Stimulated activated CD4-positive, alpha-beta T cell treated with anti-CD3 and anti-CD28 coated beads, Interleukin-1b, Interleukin-23, amount 100 ng/mL, for 1 hour (primary cell): ENCODE measurements around the gene ADGRL1.
"Not testable (repeated sequence)": the region's sequence is repeated elsewhere in the genome, so short reads cannot be mapped to it uniquely, and the experiment has no call there.

ENCODE experiments used
- DNase-seq, 2 donors: peaks; one replicate each; pipeline ENCODE4 v3.0.0-alpha.2; 2020; ENCODE audit warnings: low read depth in 2 of 2

ADGRL1 gene

DNA sequence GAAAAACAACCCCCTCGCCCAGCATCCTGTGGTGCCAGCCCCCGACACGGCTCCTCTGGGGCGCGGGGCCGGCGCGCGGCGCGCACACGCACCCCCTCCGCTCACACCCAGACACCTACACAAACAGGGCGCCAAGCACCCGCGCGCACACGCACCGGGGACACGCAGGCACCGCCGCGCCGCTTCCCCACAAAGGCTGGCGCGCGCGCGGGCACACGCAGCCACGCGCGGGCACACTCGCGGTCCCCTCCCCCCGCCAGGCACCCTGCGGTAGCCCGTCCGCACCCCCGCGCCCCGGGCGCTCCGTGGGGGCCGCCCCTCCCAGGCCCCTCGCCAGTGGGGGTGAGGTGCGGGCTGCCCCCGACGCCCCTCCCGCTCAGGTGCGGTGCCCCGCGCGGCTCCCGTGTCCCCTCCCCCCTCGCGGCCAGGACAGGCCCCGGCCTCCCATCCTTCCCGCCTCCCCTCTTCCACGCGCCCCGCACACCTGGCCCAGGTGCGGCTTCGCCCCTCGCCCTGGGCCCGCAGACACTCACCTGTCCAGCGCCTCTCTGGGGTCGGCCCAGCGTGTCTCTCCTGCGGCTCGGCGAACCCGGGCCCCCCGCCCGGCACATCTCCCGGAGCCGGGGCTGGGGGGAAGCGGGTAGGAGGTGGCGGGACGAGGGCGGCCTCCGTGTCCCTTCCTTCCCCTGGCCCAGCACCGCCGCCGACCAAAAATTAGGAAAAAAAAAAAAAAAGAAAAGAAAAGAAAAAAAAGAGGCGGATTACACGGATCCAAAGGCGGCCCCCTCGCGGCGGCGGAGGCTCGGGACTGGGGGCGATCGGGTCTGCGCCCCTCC lies at the start of gene ADGRL1:
Gene ADGRL1 (minus strand): TSS at position 718 of the 836 bp plus-strand sequence. CDS start 22,567 bp downstream, outside the sequence.
- not testable (repeated sequence) for DNase-seq

GRCh38 chr19:14255316-14255715 lies 49.3 kb upstream of the ADGRL1 start:
- DNase-seq: not testable (repeated sequence)

GRCh38 chr19:14253822-14254599 lies 48.0 kb upstream of the ADGRL1 start:
- not testable (repeated sequence) for DNase-seq

DNA sequence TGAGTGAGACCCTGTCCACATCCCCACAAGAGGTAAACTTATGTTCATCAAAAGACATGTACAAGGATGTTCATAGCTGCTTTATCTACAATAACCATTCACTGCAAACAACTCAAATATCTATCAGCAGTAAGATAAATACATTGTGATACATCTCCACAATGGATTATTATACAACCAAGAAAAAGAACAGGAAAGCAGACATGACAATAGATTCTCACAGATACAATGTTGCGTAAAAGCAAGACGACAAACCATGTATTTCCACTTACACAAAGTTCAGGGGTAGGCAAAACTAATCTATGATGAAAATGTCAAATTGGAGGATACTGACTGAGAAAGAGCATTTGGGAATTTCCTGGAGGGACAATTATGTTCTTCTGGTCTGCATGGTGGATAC lies 46.2 kb upstream of the ADGRL1 start:
- DNase-seq: not testable (repeated sequence)

- no peak for DNase-seq
Measured at GRCh38 chr19:14250870-14251269, 44.9 kb upstream of the ADGRL1 start.

DNA sequence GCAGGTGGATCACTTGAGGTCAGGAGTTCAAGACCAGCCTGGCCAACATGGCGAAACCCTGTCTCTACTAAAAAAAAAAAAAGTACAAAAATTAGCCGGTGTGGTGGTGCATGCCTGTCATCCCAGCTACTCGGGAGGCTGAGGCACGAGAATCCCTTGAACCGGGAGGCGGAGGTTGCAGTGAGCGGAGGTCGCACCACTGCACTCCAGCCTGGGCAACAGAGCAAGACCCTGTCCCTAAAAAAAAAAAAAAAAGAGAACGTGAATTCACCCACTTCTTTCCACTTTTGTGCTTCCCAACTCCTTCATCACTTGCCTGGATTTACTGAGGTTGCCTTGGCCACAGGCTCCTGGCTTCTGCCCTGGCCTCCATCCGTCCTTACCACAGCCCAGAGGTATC lies 44.3 kb upstream of the ADGRL1 start:
- DNase-seq: not testable (repeated sequence)

- DNase-seq: not testable (repeated sequence)
Measured at GRCh38 chr19:14249891-14250290, 43.9 kb upstream of the ADGRL1 start.

- peak in 1 of 2 donors; percentile 6 for DNase-seq
Measured at GRCh38 chr19:14249012-14249754, 43.2 kb upstream of the ADGRL1 start.

DNA sequence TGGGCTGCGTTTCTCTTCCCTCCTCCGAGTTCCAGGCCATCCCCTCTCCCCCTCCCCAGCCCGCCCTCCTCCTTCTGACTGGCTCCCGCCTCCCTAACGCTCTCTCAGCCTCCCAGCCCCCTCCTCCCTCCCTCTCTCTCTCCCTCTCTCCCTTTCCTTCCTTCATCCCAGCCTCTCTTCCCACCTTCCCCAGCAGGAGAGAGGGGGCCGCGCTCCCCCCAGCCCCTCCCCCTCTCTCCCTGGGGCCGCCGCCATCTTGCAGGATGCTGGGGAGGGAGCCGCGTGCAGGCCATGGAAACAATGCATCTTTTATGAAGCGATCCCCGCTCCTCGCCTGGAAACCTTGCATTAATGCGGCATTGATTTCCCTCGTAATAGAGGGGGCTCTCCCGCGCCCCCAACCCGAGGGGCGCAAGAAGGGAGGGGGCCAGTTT lies 42.6 kb upstream of the ADGRL1 start:
- DNase-seq: peak in 1 of 2 donors; percentile 28

GRCh38 chr19:14247548-14248471 lies 41.8 kb upstream of the ADGRL1 start:
- not testable (repeated sequence) for DNase-seq

- DNase-seq: not testable (repeated sequence)
Measured at GRCh38 chr19:14247205-14247547, 41.2 kb upstream of the ADGRL1 start.

DNA sequence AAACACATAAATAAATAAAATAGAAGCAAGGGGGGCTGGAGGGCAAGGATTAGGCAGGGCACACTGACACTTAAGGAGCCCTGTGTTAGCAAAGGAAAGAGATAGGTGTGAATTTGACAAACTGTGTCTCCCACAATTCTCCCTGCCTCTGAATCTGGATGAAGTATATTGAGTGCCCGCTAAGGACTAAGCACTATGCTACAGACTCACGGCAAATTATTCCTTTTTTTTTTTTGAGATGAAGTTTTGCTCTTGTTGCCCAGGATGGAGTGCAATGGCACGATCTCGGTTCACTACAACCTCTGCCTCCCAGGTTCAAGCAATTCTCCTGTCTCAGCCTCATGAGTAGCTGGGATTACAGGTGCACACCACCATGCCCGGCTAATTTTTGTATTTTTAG lies 38.4 kb upstream of the ADGRL1 start:
- not testable (repeated sequence) for DNase-seq

DNA sequence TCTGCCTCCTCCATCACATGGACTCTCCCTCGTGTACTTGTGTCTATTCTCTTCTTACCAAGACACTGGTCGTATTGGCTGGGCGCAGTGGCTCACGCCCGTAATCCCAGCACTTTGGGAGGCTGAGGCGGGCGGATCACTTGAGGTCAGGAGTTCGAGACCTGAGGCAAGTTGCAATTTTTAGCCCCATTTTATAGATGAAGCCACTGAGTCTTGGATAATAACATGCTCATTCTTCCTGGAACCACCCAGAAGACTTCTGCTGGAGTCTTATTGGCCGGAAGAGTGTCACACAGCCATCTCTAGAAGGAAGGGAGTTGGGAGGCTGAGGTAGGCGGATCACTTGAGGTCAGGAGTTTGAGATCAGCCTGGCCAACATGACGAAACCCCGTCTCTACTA lies 37.7 kb upstream of the ADGRL1 start:
- not testable (repeated sequence) for DNase-seq

- no peak for DNase-seq
Measured at GRCh38 chr19:14237014-14237941, 31.3 kb upstream of the ADGRL1 start.

- DNase-seq: not testable (repeated sequence)
Measured at GRCh38 chr19:14232945-14233344, 27.0 kb upstream of the ADGRL1 start.

DNA sequence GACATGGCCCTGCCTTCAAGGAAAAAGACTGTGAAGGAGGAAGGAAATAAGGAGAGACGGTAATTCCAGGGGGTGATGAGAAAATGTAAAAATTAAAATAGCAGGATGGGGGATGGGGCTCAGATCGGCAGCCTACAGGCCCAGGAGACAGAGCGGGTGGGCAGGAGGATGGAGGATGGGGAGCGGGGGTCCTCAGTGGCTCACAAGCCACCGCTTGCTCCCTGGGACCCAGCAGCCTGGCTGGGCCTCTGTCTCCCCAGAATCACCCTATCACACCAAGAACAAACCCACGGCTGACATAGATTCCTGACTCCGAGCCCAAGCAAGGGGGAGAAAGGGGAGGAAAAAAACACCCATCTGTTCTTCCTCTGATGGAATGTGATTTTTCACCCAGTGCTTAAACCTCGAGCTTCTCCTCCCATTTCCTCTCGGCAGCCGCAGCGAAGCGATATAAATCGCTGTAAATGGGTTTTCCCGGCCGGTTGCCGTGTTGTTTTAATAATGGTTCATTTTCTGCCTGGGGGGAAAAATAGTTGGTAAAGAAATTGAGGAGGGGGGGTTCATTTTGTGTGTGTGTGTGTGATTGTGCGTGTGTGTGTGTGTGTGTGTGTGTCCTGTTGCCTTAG lies 22.6 kb upstream of the ADGRL1 start:
- not testable (repeated sequence) for DNase-seq

DNA sequence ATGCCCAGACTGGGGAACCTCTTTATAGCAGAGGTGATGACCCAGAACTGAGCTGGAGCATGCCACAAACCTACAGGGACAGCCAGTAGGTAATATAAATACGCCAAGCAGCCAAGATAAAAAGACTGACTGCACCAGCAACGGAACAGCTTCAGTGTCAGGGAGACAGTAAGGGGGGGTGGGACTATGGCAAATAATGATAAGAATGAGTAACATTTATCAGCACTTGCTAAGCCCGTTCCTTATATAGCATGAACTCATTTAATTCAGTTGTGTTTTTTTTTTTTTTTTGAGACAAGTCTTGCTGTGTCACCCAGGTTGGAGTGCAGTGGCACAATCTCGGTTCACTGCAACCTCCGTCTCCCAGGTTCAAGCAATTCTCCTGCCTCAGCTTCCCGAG lies 20.5 kb upstream of the ADGRL1 start:
- DNase-seq: not testable (repeated sequence)

GRCh38 chr19:14222886-14223285 lies 16.9 kb upstream of the ADGRL1 start:
- no peak for DNase-seq

DNA sequence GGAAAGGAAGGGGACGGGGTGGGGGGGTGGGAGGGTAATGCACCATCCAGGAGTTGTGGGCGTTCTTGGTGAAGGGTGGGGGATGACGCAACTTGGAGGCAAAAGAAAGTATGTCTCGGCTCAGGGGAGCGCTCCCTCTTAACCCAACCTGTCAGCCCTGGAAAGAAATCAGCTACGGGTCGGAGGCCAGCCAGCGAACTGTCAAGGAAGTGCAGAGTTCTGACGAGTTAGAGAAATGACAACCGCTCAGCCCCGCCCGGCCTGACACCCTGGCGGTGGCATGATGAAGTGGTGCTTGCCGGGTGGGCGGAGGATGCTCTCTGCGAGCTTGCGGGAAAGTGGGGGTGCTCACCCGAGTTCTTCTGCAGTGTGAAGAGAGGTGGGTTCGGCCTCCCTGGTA lies 15.4 kb upstream of the ADGRL1 start:
- DNase-seq: peak; percentile 8 to 34
